CD4-positive, alpha-beta T cell treated with Interleukin-4 for 1 hour (primary cell): ENCODE results near the gene KLHL40.

ENCODE experiments used
- DNase-seq, 2 donors: peaks; one replicate each; pipeline ENCODE4 v3.0.0-alpha.2; 2020 to 2022

KLHL40 gene

GRCh38 chr3:42672515-42672914, 12.8 kb upstream of the KLHL40 start:
- no peak for DNase-seq

- DNase-seq = no peak
Measured at GRCh38 chr3:42673082-42673481, 12.3 kb upstream of the KLHL40 start.

- no peak for DNase-seq
Measured at GRCh38 chr3:42674146-42674545, 11.2 kb upstream of the KLHL40 start.

- DNase-seq = no peak
Measured at GRCh38 chr3:42675909-42676308, 9.4 kb upstream of the KLHL40 start.

- DNase-seq = no peak
Measured at GRCh38 chr3:42678447-42678846, 6.9 kb upstream of the KLHL40 start.

GRCh38 chr3:42680271-42680670, 5.1 kb upstream of the KLHL40 start:
- no peak for DNase-seq

- no peak for DNase-seq
Measured at GRCh38 chr3:42680806-42681205, 4.5 kb upstream of the KLHL40 start.

GRCh38 chr3:42681361-42682038, 3.8 kb upstream of the KLHL40 start:
- DNase-seq = no peak

- no peak for DNase-seq
Measured at GRCh38 chr3:42682301-42683070, 2.9 kb upstream of the KLHL40 start.

- DNase-seq = peak in 1 of 2 donors; percentile 46
Measured at GRCh38 chr3:42683875-42684598, 1.3 kb upstream of the KLHL40 start.

- DNase-seq = no peak
Measured at GRCh38 chr3:42684632-42685362, 540 bp upstream of the KLHL40 start.

- DNase-seq = no peak
Measured at GRCh38 chr3:42685891-42686820, 819 bp downstream of the KLHL40 start.

GRCh38 chr3:42686832-42687650, 1.7 kb downstream of the KLHL40 start:
- no peak for DNase-seq

- DNase-seq = no peak
Measured at GRCh38 chr3:42688016-42688415, 2.7 kb downstream of the KLHL40 start.

GRCh38 chr3:42688487-42689420, 3.4 kb downstream of the KLHL40 start:
- DNase-seq = no peak

GRCh38 chr3:42689421-42690014, 4.2 kb downstream of the KLHL40 start:
- no peak for DNase-seq

GRCh38 chr3:42690191-42690590, 4.9 kb downstream of the KLHL40 start:
- no peak for DNase-seq

- no peak for DNase-seq
Measured at GRCh38 chr3:42690766-42691680, 5.7 kb downstream of the KLHL40 start.
